ENCODE results near the gene TDG.
A peak's percentile ranks its signal among the peaks of the same experiment; 100 is the strongest.
"Not testable (repeated sequence)": the region's sequence is repeated elsewhere in the genome, so short reads cannot be mapped to it uniquely, and the experiment has no call there.

Gene TDG

DNA sequence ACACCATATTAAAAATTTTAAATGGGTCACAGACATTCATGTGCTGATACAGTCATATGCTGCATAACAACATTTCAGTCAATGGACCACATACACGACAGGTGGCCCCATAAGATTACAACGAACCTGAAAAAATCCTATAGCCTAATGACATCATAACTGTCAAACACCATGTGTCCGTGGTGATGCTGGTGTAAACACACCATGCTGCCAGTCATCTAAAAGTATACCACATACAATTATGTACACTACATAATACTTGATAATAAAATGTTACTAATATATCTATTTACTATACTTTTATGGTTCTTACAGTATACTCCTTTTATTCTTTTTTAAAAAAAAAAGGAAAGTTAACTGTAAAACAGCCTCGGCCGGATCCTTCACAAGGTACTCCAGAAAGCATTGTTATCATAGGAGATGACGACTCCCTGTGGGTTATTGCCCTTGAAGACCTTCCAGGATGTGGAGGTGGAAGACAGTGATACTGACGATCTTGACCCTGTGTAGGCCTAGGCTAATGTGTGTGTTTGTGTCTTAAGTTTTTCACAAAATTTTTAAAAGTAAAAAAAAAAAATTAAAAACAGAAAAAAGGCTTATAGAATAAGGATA lies 5.0 kb upstream of the TDG start:
- no peak for DNase-seq

DNA sequence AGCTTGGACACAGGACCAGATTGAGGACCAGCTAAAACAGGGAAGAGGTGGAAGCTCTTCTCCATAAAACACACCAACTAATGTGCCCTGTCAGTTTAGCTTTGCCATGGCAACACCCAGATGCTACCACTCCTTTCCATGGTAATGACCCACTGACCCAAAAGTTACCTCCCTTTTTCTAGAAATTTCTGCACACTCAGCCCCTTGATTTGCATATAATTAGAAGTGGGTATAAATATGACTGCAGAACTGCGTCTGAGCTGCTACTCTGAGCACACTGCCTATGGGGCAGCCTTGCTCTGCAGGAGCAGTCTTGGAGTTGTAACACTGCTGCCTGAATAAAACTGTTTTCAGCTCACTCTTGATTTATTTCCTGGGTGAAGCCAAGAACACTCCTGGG lies 3.2 kb upstream of the TDG start:
- no peak for DNase-seq

DNA sequence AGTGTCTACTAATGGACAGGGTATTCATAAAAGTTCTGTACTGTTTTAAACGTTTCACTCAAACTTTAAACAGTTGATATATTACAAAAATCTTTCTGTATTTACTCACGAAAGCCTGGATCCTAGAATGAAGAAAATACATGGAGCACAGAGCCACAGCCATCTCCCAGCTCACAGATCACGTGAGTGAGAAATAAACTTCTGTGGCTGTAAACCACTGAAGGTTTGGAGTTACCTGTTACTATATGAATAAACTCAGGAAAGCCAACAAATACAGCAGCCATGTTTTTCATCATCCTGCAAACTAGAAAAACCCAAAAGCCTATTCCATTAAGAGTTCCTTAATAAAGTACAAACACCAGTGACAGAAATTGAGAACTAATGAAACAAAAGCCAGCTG lies 867 bp upstream of the TDG start:
- DNase-seq: no peak

DNA sequence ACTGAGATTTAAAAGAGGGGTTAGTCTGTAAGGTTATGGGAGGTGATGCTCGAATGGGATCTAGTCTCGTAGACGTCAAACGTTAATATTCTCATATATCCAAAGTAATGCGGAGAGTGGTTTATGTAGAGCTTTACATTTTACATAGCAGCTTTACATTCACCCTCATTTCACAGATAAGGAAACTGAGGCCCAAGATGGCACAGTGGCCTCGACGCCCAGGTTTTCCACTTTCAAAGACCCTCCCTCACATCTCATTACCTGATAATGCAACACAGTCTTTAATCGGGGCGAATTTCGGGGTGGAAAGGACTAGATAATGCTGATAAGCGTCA lies 450 bp upstream of the TDG start:
- DNase-seq: no peak

DNA sequence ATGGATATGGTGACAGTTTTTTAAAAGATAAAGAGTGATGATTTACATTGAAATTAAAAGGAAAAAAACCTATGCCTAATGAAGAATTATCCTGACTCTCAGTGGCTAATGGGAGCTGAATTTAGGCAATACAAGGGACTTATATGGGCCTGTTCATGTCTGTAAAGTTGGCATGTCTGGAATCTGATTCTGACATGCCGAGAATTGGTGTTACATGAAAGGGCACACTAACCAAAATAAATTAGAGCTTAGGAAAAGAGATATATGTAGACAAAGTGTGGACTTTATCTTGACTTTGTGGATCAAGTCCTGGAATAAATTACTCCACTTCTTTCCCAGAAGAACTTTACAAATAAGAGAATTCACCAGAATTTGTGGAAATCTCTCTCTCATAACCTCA lies 1.1 kb downstream of the TDG start:
- no peak for DNase-seq

DNA sequence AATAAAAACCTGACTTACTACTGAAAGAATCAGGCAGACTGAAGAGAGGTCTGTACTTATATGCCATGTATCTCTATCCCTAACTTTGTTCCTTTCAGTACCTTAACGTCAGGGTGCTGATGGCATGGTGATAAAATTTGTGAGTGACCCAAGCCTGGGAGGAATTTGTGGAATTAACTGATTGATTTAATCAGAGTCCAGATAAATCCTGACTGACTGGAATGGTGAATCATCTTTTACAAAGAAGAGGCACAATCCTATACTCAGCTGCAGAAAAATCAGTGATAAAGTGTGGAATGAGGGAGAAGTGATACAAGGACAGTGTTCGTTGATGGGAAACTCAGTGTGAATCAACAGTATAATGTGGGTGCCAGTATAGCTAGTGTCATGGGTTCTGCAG lies 3.7 kb downstream of the TDG start:
- DNase-seq: no peak

DNA sequence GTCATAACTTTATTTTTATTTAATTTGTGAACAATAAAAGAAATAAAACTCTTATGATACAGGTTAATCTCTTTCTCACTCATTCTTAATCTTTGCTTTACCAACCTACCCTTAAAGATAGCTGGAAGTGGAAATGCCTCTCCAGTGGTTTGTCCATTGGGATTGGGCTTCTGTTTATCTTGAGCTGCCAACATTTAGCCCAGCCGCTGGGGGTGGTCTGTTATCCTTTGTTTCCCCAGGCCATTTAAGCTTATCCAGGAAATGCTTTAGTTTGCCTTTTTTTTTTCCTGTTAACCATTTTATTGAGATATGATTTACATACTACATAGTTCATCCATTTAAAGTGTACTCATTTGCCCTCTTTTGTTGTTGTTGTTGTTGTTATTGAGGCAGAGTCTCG lies 8.2 kb downstream of the TDG start:
- no peak for DNase-seq

DNA sequence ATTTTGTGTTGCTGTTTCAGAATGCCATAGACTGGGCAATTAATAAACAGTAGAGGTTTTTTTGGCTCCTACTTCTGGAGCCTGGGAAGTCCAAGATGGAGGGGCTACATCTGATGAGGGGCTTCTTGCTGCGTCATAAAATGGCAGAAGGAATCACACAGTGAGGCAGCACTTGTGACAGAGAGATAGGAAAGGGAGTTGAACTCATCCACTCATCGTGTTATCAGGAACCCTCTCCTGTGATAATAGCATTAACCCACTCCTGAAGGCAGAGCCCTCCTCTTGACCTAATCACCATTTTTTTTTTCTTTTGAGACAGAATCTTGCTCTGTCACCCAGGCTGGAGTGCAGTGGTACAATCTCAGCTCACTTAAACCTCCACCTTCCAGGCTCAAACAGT lies 9.7 kb downstream of the TDG start:
- no peak for DNase-seq

DNA sequence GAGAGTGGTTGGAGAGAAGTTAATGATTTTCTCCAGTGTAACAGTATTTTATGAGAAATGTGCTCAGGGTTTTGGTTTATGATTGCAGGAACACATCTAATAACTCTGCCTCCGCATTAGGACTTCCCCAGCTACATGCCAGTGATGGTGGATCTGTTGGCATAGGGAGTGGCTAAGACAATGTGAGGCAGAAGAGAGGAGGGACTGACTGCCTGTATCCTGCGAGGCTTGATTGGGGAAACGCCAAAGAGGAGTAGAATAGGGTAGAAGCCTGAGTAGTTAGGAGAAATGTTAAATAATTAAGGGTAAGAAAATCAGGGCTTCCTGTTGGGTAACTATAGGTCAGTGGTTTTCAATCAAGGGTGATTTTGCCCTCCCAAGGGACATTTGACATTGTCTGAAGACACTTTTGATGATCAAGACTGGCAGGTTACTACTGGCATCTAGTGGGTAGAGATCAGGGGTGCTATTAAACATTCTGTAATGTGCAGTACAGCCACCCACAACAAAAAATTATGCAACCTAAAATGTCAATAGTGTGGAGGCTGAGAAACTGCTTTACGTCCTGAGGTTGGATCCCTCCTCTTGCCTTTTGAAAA lies 12.8 kb downstream of the TDG start:
- peak; percentile 18 to 21 for DNase-seq

DNA sequence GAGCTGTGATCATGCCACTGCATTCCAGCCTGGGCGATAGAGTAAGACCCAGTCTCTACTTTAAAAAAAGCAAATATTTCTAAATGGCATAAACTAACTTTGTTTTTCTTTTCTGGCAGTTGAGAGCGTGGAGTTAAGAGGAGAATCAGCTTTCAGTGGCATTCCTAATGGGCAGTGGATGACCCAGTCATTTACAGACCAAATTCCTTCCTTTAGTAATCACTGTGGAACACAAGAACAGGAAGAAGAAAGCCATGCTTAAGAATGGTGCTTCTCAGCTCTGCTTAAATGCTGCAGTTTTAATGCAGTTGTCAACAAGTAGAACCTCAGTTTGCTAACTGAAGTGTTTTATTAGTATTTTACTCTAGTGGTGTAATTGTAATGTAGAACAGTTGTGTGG lies 21.2 kb downstream of the TDG start:
- DNase-seq: no peak

DNA sequence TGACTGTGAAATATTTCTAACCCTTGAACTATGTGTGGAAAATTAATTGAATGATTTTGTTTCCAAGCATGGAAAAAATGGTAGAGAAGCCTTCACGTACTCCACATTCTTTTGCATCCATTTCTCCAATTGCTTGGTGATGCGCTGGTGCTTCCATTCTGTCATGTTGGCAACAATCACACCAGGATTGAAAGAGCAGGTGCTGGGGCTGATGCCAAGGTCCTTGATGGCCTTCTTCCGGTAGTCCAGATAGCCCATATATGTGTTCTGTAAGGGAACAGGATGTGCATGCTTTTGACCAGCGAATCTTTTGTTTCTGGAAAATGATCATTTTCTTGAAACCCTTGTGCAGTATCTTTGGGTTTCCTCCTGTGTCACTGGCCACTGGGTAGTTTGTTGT lies 28.6 kb downstream of the TDG start:
- DNase-seq: no peak

DNA sequence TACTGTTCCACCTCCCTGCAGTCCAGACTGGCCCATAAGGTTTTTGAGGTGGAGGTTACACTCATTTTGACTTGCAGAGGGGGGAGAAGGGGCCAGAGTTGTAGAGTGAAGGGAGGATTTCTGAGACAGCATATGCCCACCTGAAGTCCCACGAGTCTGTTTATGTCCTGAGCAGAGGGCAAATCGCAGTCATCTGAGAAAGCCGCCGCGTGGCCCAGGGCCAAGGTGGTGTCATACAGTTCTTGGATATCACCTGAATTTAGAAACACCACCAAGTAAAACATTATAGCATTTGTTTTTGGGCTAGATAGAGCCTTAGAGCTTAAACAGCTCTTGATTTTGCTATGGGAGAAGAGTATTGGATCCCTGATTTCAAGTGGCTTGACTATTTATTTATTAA lies 30.9 kb downstream of the TDG start:
- DNase-seq: no peak

DNA sequence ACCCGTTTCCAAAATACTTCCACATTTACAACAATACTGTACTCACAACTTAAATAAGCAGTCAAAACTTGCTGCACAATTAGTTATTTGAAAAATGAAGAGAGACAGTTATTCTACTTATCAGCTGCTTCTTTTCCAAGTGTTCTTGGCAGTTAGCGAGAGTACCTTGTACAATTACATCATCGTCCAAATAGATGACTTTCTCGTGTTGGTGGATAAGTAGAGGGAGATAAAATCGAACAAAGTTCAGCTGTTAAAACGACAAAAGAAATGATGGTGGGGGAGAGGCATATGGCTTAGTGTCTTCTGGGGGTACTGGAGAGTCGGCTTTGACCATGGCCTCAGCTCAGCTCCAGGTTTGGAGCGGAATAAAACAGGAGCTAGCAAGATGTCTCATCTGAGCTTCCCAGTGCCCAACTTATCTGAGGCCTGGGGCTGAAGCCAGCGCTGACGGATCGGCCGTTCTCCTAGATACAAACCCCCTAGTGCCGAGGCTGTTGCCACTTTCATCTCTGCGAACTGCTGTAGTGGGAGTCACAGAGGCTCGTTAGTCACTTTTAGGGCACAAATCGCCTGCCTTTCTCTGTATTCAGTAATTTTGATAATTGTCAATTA lies 31.7 kb downstream of the TDG start:
- no peak for DNase-seq

DNA sequence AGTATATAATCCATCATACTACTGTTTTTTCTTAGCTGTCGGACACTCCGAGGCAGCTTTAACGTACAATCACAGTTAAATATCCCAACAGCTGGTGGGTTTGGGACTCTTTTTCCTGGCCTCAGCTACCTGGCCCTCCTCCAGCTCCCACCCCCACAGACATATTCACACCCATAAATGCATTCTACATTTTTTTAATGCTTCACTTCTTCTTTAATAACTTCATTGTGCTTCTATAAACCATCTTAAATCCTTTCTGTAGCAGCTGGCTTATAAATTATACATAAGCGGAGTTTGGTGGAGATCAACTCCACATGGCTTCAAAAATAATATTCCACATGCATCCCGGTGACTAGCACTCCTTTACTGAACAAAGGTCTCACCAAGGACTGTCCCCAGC lies 33.3 kb downstream of the TDG start:
- DNase-seq: no peak

DNA sequence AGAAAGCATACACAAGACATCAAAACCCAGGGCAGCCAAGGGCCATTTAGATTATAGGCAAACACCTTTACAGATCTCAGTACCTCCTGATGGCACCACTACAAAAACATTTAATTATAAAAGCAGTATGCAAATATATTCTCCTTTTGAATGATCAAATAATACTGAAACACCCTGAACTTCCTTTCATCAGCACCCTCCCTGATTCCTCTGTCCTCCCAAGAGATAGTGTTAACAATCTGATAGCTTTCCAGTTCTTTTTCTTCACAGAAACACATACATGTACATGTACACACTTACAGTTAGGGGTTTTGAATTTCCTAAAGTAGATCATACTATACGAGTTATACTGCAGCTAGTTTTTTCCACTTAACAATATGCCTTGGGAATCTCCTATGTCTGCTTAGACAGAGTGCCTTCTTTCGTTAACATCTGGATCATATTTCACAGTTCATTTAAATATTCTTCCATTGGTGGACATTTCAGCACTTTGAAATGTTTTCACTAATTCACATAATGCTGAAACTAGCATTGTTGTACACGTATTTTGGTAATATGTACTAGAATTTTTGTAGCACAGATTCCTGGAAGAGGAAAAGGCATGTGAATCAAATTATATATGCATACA lies 35.2 kb downstream of the TDG start:
- no peak for DNase-seq

DNA sequence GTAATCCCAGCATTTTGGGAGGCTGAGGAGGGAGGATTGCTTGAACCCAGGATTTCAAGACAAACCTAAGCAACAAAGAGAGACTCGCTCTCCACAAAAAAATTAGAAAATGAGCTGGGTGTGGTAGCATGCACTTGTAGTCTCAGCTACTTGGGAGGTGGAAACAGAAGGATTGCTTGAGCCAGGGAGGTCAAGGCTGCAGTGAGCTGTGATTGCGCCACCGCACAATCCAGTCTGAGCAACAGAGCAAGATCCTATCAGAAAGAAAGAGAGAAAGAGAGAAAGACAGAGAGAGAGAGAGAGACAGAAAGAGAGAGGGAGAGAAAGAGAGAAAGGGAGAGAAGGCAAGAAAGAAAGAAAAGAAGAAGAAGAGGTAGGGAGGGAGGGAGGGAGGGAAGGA lies 37.0 kb downstream of the TDG start:
- DNase-seq: no peak

DNA sequence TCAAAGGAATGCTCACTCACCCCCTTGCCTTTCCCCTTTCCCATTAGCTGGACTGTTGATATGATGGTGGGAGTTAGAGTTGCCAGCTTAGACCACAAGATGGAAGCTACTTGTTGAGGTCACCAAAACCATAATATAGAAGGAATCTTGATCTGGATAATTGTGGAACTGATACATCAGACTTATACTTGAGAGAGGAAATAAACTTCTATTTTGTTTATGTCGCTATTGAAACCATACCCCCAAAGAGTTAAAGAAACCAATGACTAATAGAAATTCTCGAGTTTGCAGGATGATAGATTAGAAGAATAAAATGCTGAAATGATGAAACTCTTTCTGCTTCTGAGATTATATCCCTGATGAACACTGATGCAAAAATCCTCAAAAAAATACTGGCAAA lies 37.9 kb downstream of the TDG start:
- no peak for DNase-seq

DNA sequence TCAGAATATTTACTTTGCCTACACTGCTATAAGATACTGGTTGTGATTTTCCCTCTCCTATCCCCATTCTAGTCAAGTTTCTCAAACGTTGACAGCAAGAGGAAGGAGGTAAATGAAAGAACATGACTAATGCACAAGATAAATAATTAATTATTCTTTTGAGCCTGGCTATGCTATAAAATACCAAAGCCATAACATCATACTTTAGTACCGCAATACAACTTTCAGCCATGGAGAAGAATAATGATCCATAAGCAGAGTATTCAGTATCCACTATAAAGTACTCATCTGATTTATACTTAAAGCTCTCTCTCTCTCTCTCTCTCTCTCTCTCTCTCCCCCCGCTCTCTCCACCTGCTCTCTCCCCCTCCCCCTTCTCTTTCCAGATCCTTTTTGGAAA lies 41.3 kb downstream of the TDG start:
- DNase-seq: no peak

DNA sequence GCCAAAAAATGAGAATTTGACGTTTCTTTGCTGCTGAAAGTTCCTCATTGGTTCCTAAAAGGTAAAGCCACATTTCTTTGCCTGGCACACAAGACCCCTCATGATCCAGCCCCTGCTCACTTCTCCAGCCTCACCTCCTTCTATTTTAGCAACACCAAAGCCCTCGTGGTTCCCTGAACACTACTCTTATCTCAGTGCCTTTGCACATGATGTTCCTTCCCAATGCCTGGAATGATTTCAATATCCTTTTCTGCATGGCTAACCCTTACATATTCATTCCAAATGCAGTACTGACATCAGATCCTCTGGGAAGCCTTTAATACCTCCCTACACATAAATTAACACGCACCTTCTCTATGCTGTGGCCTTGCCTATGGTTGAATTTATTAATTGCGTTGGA lies 44.4 kb downstream of the TDG start:
- no peak for DNase-seq

DNA sequence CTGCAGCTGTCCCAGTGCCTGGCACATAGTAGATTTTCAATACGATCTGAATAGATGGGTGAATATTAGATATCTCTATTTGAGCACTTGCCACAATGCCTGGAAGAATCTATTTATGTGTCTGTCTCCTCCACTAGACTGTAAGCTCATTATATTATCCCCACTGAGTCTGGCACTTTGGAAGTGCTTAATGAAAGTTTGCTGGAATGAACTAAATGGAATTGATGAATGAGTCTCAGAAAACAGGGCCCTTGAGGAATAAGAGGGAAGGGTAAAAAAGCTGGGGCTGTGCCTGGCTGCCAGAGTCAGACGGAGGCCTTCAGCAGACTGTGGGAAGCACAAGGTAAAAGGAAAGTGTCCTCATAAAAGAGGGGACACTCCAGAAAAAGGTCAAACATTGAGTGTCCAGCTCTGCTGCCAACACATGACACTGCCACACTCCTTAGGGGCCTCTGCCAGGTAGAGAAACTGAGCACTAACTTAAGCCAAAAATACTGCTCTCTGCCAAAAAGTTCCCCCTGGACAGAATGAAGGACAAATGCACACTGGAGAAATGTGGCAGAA lies 45.0 kb downstream of the TDG start:
- no peak for DNase-seq

DNA sequence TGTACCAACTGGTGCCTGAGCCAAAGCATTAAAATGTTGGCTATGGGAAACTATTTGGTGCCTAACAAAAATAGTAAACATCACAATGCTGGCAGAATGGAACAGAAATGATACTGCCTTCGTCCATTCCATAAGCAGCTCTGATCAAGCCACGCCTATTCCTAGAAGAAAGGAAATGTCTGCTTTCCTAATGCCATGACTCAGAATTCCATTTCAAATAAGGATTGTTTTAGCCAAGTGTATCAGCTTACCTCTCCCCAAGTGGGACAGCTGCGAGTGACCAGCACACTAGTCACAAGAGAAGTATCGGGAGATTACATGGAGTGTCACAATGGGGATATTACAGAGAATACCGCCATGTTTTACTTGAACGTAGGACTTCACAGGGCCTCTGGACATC lies 45.6 kb downstream of the TDG start:
- DNase-seq: no peak

DNA sequence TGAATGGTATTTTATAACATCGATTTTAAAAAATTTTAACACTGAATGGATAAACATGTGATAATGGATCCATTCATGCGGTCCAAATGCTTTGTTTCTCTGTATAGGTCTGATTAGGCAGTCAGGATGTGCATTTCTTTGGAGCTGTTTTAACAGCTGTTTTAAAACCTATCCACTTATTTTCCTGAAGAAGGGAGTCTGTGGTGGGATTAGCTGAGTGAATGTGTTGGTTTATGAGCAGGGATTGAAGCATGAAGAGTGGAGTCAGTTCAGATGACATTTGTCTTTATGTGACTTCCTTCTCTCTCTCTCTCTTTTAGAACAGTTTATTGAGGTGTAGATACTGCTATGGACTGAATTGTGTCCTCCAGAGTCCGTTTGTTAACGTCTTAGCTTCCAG lies 46.7 kb downstream of the TDG start:
- no peak for DNase-seq

DNA sequence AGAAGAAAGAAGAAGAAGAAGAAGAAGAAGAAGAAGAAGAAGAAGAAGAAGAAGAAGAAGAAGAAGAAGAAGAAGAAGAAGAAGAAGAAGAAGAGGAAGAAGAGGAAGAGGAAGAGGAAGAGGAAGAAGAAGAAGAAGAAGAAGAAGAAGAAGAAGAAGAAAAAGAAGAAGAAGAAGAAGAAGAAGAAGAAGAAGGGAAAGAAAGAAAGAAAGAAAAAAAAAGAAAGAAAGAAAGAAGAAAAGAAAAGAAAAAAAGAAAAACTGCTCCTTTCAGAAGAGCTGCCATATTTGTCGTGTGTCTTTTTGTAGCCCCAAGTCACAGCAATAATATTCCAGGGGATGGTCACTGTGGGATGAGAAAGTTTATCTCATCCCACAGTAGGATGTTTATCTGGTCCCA lies 56.2 kb downstream of the TDG start:
- not testable (repeated sequence) for DNase-seq

DNA sequence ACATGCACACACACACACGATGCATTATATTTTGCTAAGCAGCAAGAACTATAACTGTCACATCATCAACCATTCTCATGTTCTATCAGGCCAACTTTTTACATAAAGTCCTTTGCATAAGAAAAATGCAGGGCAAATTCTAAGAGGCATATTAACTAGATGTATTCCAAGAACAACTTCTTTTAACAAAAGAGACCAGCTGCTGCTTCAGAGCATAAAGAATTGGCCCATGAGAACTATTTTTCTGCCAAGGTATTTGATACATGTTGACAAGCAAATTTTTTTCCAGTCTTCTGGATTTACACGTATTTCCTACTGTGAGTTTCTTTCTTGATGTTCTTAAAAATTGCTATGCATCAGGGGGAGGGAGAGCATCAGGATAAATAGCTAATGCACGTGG lies 57.1 kb downstream of the TDG start:
- DNase-seq: no peak
